GM12878 (cell line): ENCODE data around the gene NCAM1. TPM values are rescaled to one million over a fixed set of nuclear protein-coding genes. Genes with fewer than 3 reads are reported as not detected.

Experiments used
- ATAC-seq: fragments of 200-7000 bp; cut with Tn5 transposase; 3 replicates; pipeline ENCODE4 v1.9.1; 2020; ENCODE audit warnings: mild to moderate bottlenecking, moderate library complexity
- BruUV-seq: library from RNA; stranded (reverse); fragments of 400-500 nt; replicated peaks from 2 replicates; lab custom pipeline; 2021; lab: Mats Ljungman, UMichigan
- CTCF ChIA-PET: fragments of 300-600 bp; sonication (Branson Sonifier 250); formaldehyde crosslinking; extraction: SDS; loops from one replicate; lab custom pipeline; 2021; ENCODE audit warnings: inconsistent platforms; lab: Yijun Ruan, JAX
- POLR2A ChIA-PET: fragments of 350-600 bp; formaldehyde crosslinking; extraction: SDS; loops from one replicate; lab custom pipeline; 2021; ENCODE audit warnings: inconsistent platforms; lab: Charles Lee
- RAD21 ChIA-PET: fragments of 300-600 bp; sonication (Branson Sonifier 250); formaldehyde crosslinking; loops from one replicate; lab custom pipeline; 2023; ENCODE audit warnings: antibody characterized with exemption; ENCODE audit not compliant: unreplicated experiment; lab: Charles Lee
- SMC1A ChIA-PET: fragments of 300-600 bp; sonication (Branson Sonifier 250); formaldehyde crosslinking; loops from one replicate; lab custom pipeline; 2023; ENCODE audit not compliant: unreplicated experiment, uncharacterized antibody; lab: Charles Lee
- DNase-seq: peaks from one replicate; pipeline ENCODE4 v3.0.0-alpha.2; 2011; ENCODE audit warnings: low read depth, low spot score
- FAIRE-seq: peaks from 3 replicates; lab custom pipeline; 2011; peaks lifted over from hg19 to GRCh38; lab: Jason Lieb, UNC
- H2AFZ ChIP-seq: 2 replicates; pipeline ENCODE4 v1.6.0; 2011; ENCODE audit warnings: low read depth, low read length, control low read depth; ENCODE audit not compliant: control insufficient read depth
- H3K27ac ChIP-seq: 2 replicates; pipeline ENCODE4 v1.5.1; 2011; ENCODE audit warnings: control low read depth; ENCODE audit not compliant: control insufficient read depth, insufficient read depth
- H3K27me3 ChIP-seq, 2 experiments: replicated peaks in 1 of 2; 2 replicates each; pipeline versions ENCODE4 v1.6.0 to v1.6.1; 2011; ENCODE audit warnings: low read length in 1 of 2; ENCODE audit not compliant: control insufficient read depth in 2 of 2, insufficient read depth in 2 of 2
- H3K36me3 ChIP-seq, 2 experiments: 2 replicates each; pipeline ENCODE4 v1.5.1; 2011; ENCODE audit warnings: low read length in 1 of 2; ENCODE audit not compliant: control insufficient read depth in 2 of 2, insufficient read depth in 2 of 2
- H3K4me1 ChIP-seq: 2 replicates; pipeline ENCODE4 v1.6.1; 2011; ENCODE audit warnings: mild to moderate bottlenecking, low read length, moderate library complexity, mixed read lengths; ENCODE audit not compliant: control insufficient read depth, insufficient read depth
- H3K4me2 ChIP-seq: 2 replicates; pipeline ENCODE4 v1.6.0; 2011; ENCODE audit warnings: control low read depth; ENCODE audit not compliant: control insufficient read depth, insufficient read depth
- H3K4me3 ChIP-seq: fragments of 200-600 bp; sonication (generic); 2 replicates; pipeline ENCODE4 v1.5.1; 2016
- H3K79me2 ChIP-seq: 2 replicates; pipeline ENCODE4 v1.6.0; 2011; ENCODE audit warnings: low read length; ENCODE audit not compliant: control insufficient read depth, insufficient read depth
- H3K9ac ChIP-seq: 2 replicates; pipeline ENCODE4 v1.8.0; 2011; ENCODE audit warnings: low read length, control low read depth, mixed read lengths; ENCODE audit not compliant: control insufficient read depth, insufficient read depth
- H3K9me3 ChIP-seq: replicated peaks from 3 replicates; pipeline ENCODE4 v1.5.1; 2011; ENCODE audit warnings: mild to moderate bottlenecking, low read length; ENCODE audit not compliant: control insufficient read depth, insufficient read depth
- H4K20me1 ChIP-seq: 2 replicates; pipeline ENCODE4 v1.6.0; 2011; ENCODE audit not compliant: control insufficient read depth, insufficient read depth
- CBX5 ChIP-seq: sonication (generic); IDR thresholded peaks from 2 replicates; pipeline ENCODE4 v1.6.1; 2016; ENCODE audit warnings: low read depth, moderate library complexity, mild to moderate bottlenecking, inconsistent platforms
- E2F4 ChIP-seq: IDR thresholded peaks from 2 replicates; pipeline ENCODE4 v1.6.1; 2012; ENCODE audit warnings: low read depth, low read length, improper control_type of control experiment
- ETV6 ChIP-seq, 2 experiments: fragments of 450-650 bp in 1 of 2; IDR thresholded peaks in 1 of 2; conservative IDR thresholded peaks in 1 of 2; 2 replicates each; pipeline ENCODE4 v1.6.1; 2014; ENCODE audit warnings: antibody characterized with exemption in 1 of 2, borderline replicate concordance in 1 of 2, low read depth in 1 of 2, mild to moderate bottlenecking in 1 of 2, moderate library complexity in 1 of 2
- HDAC2 ChIP-seq: fragments of 200-600 bp; sonication (generic); IDR thresholded peaks from 2 replicates; pipeline ENCODE4 v1.6.1; 2017
- HDAC6 ChIP-seq: fragments of 200-600 bp; sonication (generic); IDR thresholded peaks from one replicate; pipeline ENCODE4 v1.8.0; 2017; ENCODE audit warnings: antibody characterized with exemption; ENCODE audit not compliant: unreplicated experiment
- LARP7 ChIP-seq: fragments of 450-650 bp; IDR thresholded peaks from 2 replicates; pipeline ENCODE4 v1.6.1; 2017; ENCODE audit warnings: mild to moderate bottlenecking
- NFXL1 ChIP-seq: fragments of 450-650 bp; IDR thresholded peaks from 2 replicates; pipeline ENCODE4 v1.6.1; 2017; ENCODE audit warnings: antibody characterized with exemption, mild to moderate bottlenecking, borderline replicate concordance
- RBBP5 ChIP-seq: fragments of 200-600 bp; sonication (generic); conservative IDR thresholded peaks from 2 replicates; pipeline ENCODE4 v1.6.1; 2016
- STAT3 ChIP-seq: IDR thresholded peaks from 2 replicates; pipeline ENCODE4 v1.6.1; 2011; ENCODE audit warnings: low read depth, low read length, improper control_type of control experiment
- SUPT20H ChIP-seq: IDR thresholded peaks from 2 replicates; pipeline ENCODE4 v1.6.1; 2011; ENCODE audit warnings: low read depth, mild to moderate bottlenecking, low read length, moderate library complexity, borderline replicate concordance; ENCODE audit not compliant: control insufficient read depth
- TCF12 ChIP-seq: IDR thresholded peaks from 2 replicates; pipeline ENCODE4 v1.6.1; 2011; ENCODE audit warnings: low read depth, mild to moderate bottlenecking, low read length
- ZNF217 ChIP-seq: fragments of 450-650 bp; IDR thresholded peaks from 2 replicates; pipeline ENCODE4 v1.6.1; 2017; ENCODE audit warnings: antibody characterized with exemption, mild to moderate bottlenecking
- ZNF384 ChIP-seq: IDR thresholded peaks from 2 replicates; pipeline ENCODE4 v1.6.1; 2012; ENCODE audit warnings: low read depth, mild to moderate bottlenecking, low read length, improper control_type of control experiment, borderline replicate concordance
- WGBS: methylation state at CpG from one replicate; pipeline ENCODE4 v1.1.6; 2016; ENCODE audit warnings: low lambda C conversion rate; ENCODE audit not compliant: insufficient replicate concordance, insufficient coverage; ENCODE audit errors: missing lambda C conversion rate; 5-methylcytosine and 5-hydroxymethylcytosine counted together
- in situ Hi-C: fragments of 300-500 bp; cut with MboI; formaldehyde crosslinking; loops from 9 replicates; pipeline ENCODE4 v1.14.3; 2018; ENCODE audit warnings: mixed read lengths
- intact Hi-C: fragments of 100-400 bp; cut with micrococcal nuclease; formaldehyde crosslinking; loops from one replicate; pipeline ENCODE4 v1.14.2; 2022; ENCODE audit not compliant: unreplicated experiment
- polyA plus RNA-seq, 11 experiments: library from polyadenylated mRNA; depleted of rRNA in 4 of 11; unstranded in 6 of 11; stranded (reverse) in 5 of 11; fragments of >200 nt; fragmentation: Nextera tagmentation in 4 of 11; fragmentation: Illumina TruSeq in 1 of 11; extraction: Ambion mirVana in 4 of 11; extraction: Trizol in 1 of 11; gene quantifications; 1 replicate in 1 of 11; 2 replicates in 10 of 11; pipeline versions ENCODE4 v1.2.1 to v1.2.3, GENCODE V29; 2011 to 2016; ENCODE audit warnings: inconsistent platforms in 2 of 11, missing spikeins in 2 of 11, low read depth in 1 of 11
- total RNA-seq, 4 experiments: library from RNA; depleted of rRNA in 3 of 4; stranded (reverse); fragments of >200 nt in 3 of 4; fragmentation: Illumina TruSeq in 1 of 4; extraction: Trizol in 1 of 4; gene quantifications; 2 replicates each; pipeline versions ENCODE4 v1.2.1 to v1.2.3, GENCODE V29; 2013 to 2021
- TF ChIP-seq, protein P1 (sequence below): IDR thresholded peaks from 2 replicates; pipeline ENCODE4 v1.6.1; 2012; ENCODE audit warnings: low read depth, low read length, improper control_type of control experiment
- TF ChIP-seq, protein P2 (sequence below): fragments of 150-350 bp; IDR thresholded peaks from 2 replicates; pipeline ENCODE4 v1.6.1; 2014; ENCODE audit warnings: mild to moderate bottlenecking, low read depth, low read length

NCAM1 gene
- total and polyA plus RNA-seq, 10 of the 15 experiments (the other 5 are each of a cell fraction or from before 2014, with no cell fraction given), result 0.10 to 0.23 (median 0.11) TPM; not detected in 7

GRCh38 chr11:113271551-113272245 is 310.5 kb downstream of the NCAM1 start (continued):
- TF ChIP-seq, protein P1, sequence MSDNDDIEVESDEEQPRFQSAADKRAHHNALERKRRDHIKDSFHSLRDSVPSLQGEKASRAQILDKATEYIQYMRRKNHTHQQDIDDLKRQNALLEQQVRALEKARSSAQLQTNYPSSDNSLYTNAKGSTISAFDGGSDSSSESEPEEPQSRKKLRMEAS, result no peak
- TF ChIP-seq HDAC2 (no peak), LARP7 (no peak)

GRCh38 chr11:113272281-113272680 is 311.1 kb downstream of the NCAM1 start:
- H3K4me2 ChIP-seq, result no peak overlapping the region
- RAD21 ChIA-PET, result no interaction called here
- no peaks in the 10 kb centered on the region for H3K36me3 ChIP-seq
- WGBS, result 6% methylated on average over 5 of the region's 5 CpGs
- SMC1A ChIA-PET, result no interaction called here
- H3K27ac ChIP-seq, result no peak overlapping the region
- H3K9me3 ChIP-seq, result no peaks in the 10 kb centered on the region
- in situ Hi-C loops, result no loop called here
- no peak for FAIRE-seq
- H4K20me1 ChIP-seq, result no peaks in the 10 kb centered on the region
- no peak overlapping the region for H2AFZ ChIP-seq
- H3K4me3 ChIP-seq, result no peak overlapping the region
- CTCF ChIA-PET, result no interaction called here
- TF ChIP-seq E2F4 (no peak), SUPT20H (no peak), RBBP5 (no peak), ZNF384 (no peak), CBX5 (no peak), TCF12 (no peak), HDAC6 (no peak), ETV6 (conservative IDR thresholded peaks at IDR 0.05 in 1 of 2, IDR thresholded peaks at IDR 0.05 in 1 of 2; ENCODE audit: borderline replicate concordance in 1 of 2, low read depth in 1 of 2) (no peak), ZNF217 (no peak), NFXL1 (no peak), STAT3 (no peak)
- TF ChIP-seq, protein P1, result no peak
- TF ChIP-seq, protein P2, sequence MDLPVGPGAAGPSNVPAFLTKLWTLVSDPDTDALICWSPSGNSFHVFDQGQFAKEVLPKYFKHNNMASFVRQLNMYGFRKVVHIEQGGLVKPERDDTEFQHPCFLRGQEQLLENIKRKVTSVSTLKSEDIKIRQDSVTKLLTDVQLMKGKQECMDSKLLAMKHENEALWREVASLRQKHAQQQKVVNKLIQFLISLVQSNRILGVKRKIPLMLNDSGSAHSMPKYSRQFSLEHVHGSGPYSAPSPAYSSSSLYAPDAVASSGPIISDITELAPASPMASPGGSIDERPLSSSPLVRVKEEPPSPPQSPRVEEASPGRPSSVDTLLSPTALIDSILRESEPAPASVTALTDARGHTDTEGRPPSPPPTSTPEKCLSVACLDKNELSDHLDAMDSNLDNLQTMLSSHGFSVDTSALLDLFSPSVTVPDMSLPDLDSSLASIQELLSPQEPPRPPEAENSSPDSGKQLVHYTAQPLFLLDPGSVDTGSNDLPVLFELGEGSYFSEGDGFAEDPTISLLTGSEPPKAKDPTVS, result no peak
- DNase-seq, result no peak
- H3K27me3 ChIP-seq, result peaks cover 0 to 2% of the 10 kb centered on the region in 2 experiments; a peak in 3 of 4 replicates
- ATAC-seq, result no peak
- intact Hi-C loops, result no loop called here
- no peak overlapping the region for H3K9ac ChIP-seq
- no peaks in the 10 kb centered on the region for H3K4me1 ChIP-seq
- POLR2A ChIA-PET, result no interaction called here
- BruUV-seq, result no TSS peak
- H3K79me2 ChIP-seq, result no peaks in the 10 kb centered on the region
